Right renal cortex interstitium (tissue), 3 donors: ENCODE results near the gene UNC5B. TPM values are rescaled to one million over a fixed set of nuclear protein-coding genes. Genes with fewer than 3 reads are reported as not detected.

Experiments
- DNase-seq, 3 donors: peaks; one replicate each; pipeline ENCODE4 v3.0.0-alpha.2; 2013; ENCODE audit warnings: low read depth in 3 of 3, low spot score in 2 of 3
- polyA plus RNA-seq, 3 donors: library from polyadenylated mRNA; unstranded; fragments of 120-200 nt; gene quantifications; one replicate each; pipeline ENCODE4 v1.2.1, GENCODE V29; 2013; ENCODE audit not compliant: insufficient read length in 3 of 3

Gene UNC5B
- polyA plus RNA-seq, 3 donors, result 48.3 to 65.0 (median 49.0) TPM

- no peak for DNase-seq
These were observed 38.5 kb downstream of the UNC5B start for GRCh38 chr10:71250842-71251241.

- no peak for DNase-seq
These were observed 38.9 kb downstream of the UNC5B start for GRCh38 chr10:71251319-71251718.

GRCh38 chr10:71252220-71252619 is 39.9 kb downstream of the UNC5B start:
- no peak for DNase-seq

DNA sequence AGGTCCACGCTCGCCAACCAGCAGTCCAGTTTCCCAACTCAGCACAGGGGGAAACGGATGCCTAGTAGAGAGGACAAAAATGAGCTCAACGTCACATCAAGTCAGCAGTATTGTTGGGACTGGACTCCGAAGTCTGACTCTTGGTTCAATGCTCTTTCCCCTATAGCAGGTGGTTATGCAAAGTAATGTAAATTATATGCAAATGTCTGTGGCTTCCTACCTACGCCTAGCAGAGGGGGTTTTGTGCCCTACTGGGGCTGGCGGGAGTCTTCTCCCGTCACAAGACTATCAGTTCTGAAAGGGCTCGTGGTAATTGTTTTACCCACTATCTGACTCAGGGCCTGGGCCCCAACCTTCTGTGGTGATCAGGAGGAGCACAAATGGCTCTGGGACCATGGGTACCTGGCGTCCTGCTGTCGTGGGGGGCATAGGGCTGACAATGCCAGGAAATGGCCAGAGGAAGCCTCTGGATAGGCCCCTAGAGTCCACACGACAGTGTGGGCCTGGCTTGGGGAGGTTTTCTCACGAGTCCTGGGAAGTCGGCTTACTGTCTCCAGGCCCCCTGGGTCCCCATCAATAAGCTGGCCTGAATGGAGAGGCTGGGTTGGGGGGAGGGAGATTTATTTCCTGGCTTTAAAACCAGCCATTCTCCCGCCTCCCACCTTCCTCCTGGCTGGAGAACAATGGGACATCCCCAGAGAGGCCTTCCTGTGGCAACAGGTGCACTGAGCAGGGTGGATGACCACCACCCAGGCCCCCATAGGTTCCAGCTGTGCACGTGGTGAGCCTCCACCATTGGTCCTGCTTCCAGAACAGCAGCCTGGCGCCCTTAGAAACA is 41.8 kb downstream of the UNC5B start:
- DNase-seq, result no peak

DNA sequence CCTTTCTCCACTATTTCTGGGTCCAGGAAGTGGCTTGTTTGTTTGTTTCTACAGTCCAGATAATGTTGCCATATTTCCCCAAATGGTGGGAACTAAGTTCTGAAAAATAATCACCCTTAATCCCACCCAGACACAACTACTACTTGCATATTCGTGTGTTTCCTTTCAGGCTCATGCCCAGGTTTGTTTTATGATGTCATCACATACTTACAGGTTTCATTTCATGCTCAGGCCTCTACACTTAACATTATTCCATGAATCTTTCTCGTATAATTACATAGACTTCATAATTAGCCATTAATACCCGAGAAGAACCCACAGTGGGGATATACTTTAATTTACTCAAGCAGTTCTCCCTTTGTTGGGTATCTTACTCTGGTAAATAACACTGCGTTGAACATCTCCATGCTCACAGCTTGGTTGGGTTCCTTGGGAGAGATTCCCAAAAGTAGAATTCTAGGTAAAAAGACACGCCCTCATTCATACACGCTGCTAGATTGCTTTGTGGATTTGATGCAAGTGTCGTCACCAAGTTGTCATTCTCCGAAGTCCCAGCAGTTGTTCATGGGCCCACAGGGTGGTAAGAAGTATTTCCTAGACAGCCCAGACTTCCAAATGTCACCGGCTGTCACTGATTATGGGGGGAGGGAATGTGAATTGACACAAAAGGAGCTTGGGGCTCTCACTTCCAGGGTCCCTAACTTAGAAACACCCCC is 42.6 kb downstream of the UNC5B start:
- DNase-seq, result no peak

DNA sequence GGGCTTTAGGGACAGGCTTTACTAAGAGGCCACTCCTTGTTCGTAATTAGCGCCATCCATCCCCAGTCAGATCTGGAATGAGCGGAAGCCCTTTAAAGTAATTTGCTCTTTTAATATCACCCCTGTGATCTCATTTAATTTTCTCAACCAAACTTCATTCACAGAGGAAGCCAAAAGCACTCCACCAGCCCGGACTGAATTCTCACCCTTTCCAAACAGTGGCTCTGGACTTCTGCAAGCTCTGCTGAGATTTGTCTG is 43.1 kb downstream of the UNC5B start:
- DNase-seq, result no peak

DNA sequence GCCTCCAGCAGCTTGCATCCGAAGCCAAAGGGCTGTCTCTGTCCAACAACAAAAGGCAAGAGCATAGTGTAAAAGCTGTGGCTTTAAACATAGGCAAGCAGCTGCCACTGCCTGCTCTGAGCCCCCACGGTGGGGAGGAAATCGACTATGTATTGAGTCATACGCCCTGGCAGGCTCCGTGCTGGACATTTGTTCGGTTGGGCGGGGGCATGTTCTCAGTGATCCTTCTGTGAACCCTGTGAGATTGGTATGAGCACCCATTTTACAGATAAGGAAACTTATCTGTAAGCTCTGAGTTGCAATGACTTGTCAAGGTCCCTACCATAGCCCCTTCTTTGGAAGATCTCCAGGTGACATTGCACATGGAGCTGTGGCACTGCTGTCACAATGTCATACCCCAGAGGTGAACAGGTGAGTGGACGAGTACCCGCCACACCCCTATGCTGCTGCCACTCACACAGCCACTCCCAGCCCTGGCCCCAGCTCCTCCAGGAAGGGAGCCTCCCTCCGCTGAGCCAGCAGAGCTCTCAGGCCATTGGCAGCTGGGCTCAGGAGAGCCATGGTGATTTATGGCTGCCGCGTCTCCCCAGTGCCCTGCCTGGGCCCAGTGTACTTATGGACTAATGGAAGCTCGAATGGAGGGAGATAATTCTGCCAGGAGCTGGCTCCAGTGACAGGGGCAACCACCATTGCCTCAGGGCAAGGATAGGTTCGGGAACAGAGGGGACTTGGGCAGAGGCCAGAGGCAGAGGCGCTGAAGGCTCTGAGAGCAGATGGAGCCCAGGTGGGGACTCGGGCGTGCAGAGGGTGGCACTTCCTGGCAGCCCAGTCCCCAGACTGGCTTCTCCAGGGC is 43.7 kb downstream of the UNC5B start:
- DNase-seq, result no peak

DNA sequence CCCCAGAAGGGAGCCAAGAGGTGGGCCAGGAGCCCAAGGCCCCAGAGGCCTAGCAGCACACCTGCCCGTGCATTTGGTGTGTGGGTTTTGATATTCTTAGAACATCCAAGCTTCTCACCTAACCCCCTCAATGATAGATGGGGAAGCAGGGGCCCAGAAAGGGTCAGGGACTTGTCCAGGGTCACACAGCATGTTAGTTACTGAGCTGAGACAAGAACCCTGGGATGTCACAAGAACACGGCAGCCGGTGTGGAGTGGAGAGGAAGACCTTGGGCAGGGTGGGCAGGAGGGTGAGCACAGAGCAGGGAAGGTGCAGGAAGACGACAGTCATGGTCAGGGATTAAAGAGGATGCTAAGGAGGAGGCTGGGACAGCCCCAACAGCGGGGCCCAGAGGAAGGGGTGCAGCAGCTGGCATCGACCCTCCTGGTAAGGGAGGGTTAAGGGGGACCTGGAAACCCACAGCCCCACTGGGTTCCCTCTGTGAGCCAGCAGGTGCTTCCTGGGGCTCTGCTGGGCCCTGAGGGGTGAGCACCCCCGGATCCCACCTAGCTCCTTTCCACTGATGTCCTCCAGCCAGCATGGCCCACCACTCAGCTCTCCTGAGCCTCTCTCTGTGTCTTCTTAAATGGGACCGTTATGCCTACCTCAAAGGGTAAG is 44.4 kb downstream of the UNC5B start:
- DNase-seq, result no peak

DNA sequence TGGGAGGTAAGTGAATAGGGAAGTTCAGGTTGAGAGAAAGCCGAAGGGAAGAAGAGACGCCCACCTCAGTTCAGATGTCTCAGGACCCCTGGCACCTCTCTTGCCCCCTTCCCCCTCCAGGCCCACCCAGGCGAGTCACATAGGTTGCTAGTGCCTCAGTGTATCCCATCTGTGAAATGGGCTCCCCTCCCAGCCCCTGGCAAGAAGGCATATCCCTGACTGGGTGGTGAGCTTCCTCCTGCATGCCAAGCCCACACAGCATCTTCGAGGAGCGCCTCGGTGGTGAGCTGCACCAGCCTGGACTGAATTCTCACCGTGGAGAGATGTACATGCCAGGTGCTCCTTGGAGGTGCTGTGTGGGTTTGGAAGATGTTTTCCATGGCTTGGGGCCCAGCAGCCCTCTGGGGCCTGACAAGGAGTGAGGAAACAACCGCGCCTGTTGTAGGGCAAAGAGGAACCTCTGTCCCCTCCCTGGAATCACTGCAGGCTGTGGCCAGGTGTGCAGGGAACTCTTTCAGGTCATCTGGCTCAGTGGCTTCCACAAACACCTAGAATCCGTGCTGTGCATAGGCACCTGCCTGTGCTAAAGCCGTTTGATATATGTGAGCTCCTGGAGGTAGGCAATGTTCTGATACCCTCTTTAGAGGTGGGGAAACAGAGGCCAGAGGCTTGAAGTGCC is 45.1 kb downstream of the UNC5B start:
- DNase-seq, result no peak

DNA sequence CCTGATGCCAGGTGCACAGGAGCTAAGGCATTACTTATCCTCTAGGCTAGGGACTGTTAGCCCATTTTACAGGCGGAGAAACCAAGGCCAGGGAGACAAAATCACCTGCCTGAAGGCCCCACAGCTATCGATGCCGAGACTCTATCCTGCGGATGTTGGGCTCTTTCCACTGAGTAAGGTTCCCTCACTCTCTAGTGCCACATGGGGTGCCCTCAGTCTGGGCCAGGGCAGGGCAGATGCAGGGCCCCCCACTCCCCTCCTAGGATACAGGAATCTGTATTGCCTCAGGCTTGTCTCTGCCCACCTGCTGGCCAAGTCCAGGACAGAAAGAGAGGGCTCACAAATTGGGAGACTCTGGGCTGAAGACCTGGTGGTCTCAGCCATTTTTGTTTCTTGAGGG is 45.7 kb downstream of the UNC5B start:
- DNase-seq, result no peak

DNA sequence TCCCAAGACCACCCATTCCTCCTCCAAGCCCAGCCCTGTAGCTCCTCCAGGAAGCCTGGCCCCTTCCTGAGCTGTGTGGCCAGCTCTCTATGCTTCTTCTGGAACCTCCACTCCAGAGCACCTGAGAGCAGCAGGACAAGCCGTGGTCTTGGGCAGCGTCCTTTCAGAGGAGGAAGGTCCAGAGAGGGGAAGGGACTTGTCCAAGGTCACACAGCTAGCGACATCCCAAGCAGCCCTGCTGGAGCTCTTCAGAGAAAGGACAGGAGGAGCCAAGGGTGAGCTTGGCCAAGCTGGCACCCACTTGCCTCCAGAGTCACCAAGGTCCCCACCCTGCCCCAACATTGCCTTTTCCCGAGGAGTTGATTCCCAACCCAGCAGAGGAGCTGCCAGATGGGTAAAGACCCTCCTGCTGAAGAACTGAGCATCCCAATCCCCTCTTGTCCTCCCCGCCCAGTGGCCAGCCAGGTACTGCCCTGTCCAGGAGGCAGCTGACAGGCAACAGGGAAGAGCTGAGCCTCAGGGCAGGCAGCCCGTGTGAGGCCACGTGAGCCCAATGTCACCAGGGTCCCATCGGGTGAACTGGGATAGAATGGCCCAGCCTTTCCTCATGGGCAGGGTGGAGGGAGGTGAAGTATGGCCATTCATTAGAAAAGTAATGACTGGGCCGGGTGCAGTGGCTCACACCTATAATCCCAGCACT is 46.2 kb downstream of the UNC5B start:
- DNase-seq, result no peak

DNA sequence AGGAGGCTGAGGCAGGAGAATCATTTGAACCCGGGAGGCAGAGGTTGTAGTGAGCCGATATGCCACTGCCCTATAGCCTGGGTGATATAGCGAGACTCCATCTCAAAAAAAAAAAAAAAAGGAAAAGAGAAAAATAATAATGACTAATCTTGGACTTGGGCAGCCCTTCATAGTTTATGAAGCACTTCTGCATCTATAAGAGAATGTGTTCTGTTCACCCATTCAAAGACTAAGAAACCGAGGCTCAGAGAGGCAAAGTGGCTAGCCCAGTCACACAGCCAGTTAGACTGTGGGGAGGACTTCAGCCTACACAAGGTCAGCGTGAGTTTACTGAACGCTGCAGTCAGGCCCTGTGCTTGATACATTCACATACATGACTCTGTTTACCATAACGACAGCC is 46.9 kb downstream of the UNC5B start:
- no peak for DNase-seq

GRCh38 chr10:71259815-71260501 is 47.6 kb downstream of the UNC5B start:
- DNase-seq, result no peak

DNA sequence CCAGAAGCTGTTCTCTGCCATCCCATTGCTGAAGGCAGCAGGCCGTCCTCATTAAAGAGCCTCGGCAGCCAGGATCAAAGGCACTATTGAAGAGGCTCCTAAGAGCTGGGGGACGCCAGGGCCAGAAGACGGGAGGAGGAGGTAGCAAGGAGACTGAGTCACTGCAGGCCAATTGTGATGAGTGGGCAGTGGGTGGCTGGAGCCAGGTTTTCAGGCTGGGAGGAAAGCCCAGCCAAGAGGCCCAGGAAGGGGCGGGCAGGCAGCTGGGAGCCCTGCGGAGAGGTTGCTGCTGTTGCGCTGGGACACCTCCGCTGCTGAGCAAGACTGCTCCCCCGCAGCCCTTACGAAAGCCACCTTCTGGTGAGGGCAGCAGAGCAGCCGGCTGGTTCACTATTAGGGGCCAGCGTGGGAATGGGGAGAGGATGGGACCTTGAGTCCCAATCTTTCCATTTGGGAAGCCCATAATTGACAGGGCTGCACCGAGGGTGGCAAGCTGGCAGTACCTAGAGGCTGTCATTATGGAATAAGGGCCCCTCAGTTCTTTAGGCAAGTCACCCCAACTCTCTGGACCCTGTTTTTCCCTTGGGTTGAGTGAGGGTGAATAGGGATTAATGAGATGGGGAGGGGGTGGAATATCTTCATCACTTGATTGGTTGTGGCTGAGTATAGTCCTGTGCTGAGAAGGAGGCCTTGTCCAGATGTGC is 48.4 kb downstream of the UNC5B start:
- DNase-seq, result no peak

GRCh38 chr10:71262027-71262426 is 49.7 kb downstream of the UNC5B start:
- DNase-seq, result no peak

- no peak for DNase-seq
These were observed 50.4 kb downstream of the UNC5B start for GRCh38 chr10:71262817-71263216.

DNA sequence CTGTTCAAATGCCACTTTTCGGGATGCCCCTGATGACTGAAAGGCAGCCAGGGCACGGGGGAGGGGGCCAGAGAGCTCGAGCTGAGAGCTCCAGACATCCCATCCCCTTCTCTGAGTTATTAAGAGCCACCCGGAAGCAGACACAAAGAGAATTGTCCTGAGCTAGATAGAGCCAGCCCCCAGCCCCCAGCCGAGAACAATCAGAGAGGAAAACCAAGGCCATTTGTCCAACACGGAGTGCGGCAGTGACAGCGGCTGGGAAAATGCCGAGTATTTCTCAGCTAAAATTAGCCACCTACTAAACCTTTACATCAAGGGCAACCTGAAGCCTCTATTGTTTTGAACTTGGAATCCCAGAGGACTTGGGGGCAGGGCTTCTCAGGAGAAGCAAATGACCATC is 51.0 kb downstream of the UNC5B start:
- no peak for DNase-seq

DNA sequence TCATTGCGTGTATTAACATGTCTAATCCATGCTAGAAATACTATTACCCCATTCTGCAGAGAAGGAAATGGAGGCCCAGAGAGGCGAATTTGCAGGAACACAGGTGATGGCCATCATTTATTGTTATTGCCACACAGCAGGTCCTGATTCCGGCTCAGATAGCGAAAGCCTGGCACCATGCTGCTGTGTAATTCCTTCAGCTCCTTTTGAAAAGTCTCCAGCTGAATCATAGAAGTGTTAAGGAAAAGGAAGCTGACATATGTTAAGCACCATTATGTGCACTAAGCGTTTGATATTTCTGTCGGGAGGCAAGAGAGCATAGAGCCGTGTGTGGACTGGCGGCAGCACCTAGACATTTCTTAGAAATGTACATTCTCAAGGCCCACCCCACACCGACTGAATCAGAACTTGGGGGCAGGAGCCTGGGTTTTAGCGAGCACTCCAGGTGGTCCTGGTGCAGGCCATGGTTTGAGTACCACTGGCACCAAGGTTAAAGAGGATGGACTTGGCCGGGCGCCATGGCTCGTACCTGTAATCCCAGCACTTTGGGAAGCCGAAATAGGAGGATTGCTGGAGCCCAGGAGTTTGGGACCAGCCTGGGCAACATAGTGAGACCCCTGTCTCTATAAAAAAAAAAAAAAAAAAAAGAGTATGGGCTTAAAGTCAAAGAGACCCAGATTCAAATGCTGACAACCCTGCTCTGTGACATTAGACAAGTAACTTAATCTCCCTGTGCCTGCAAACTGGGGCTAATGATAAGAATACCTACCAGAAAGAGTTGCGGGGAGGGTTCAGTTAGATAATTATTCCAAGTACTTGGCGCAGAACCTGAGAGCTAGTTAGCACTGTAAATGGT is 52.2 kb downstream of the UNC5B start:
- DNase-seq, result no peak
